GM12891 (cell line): ENCODE results near the gene TRPV4.

Source experiments
- DNase-seq: peaks from one replicate; pipeline ENCODE4 v3.0.0; 2011; ENCODE audit warnings: low spot score; ENCODE audit not compliant: insufficient read length
- FAIRE-seq: peaks from 2 replicates; lab custom pipeline; 2011; peaks lifted over from hg19 to GRCh38; lab: Jason Lieb, UNC
- PAX5 ChIP-seq: IDR thresholded peaks from 2 replicates; pipeline ENCODE4 v1.6.1; 2011; ENCODE audit warnings: low read length, moderate library complexity, mild to moderate bottlenecking; ENCODE audit not compliant: insufficient read depth, severe bottlenecking
- POLR2A ChIP-seq: IDR thresholded peaks from 2 replicates; pipeline ENCODE4 v1.6.1; 2011; ENCODE audit warnings: low read depth, low read length, control low read depth
- POLR2AphosphoS5 ChIP-seq: IDR thresholded peaks from 2 replicates; pipeline ENCODE4 v1.6.1; 2011; ENCODE audit warnings: low read depth, low read length, control low read depth
- POU2F2 ChIP-seq: IDR thresholded peaks from 2 replicates; pipeline ENCODE4 v1.6.1; 2011; ENCODE audit warnings: low read depth, mild to moderate bottlenecking, control low read depth, low read length, moderate library complexity
- SPI1 ChIP-seq: IDR thresholded peaks from 2 replicates; pipeline ENCODE4 v1.6.1; 2011; ENCODE audit warnings: low read depth, low read length, control low read depth
- TAF1 ChIP-seq: IDR thresholded peaks from 2 replicates; pipeline ENCODE4 v1.6.1; 2011; ENCODE audit warnings: low read depth, low read length, control low read depth

TRPV4 gene

GRCh38 chr12:109758426-109759420 is 74.5 kb downstream of the TRPV4 start:
- TF ChIP-seq TAF1 = no peak
- no peak for DNase-seq
- no peak for FAIRE-seq

- no peak for DNase-seq
- TF ChIP-seq TAF1 = no peak
- no peak for TF ChIP-seq POLR2AphosphoS5
- no peak for TF ChIP-seq POLR2A
- no peak for TF ChIP-seq SPI1
- no peak for TF ChIP-seq POU2F2
- TF ChIP-seq PAX5 = no peak
- FAIRE-seq = no peak
These were observed 75.4 kb downstream of the TRPV4 start for GRCh38 chr12:109757671-109758265.

GRCh38 chr12:109756457-109756856 is 76.7 kb downstream of the TRPV4 start:
- FAIRE-seq (no peak), DNase-seq (no peak)
- TF ChIP-seq POLR2A (no peak), POU2F2 (no peak), POLR2AphosphoS5 (no peak), PAX5 (no peak), SPI1 (no peak), TAF1 (no peak)

- TF ChIP-seq SPI1 = no peak
- TF ChIP-seq POLR2A = no peak
- no peak for TF ChIP-seq PAX5
- no peak for TF ChIP-seq POLR2AphosphoS5
- no peak for TF ChIP-seq POU2F2
- no peak for TF ChIP-seq TAF1
- no peak for FAIRE-seq
- no peak for DNase-seq
These were observed 79.2 kb downstream of the TRPV4 start for GRCh38 chr12:109753959-109754358.

GRCh38 chr12:109753054-109753401 is 80.2 kb downstream of the TRPV4 start:
- DNase-seq (no peak), FAIRE-seq (no peak)
- TF ChIP-seq PAX5 (no peak), TAF1 (no peak), POU2F2 (no peak), POLR2AphosphoS5 (no peak), SPI1 (no peak), POLR2A (no peak)

GRCh38 chr12:109752117-109753053 is 80.8 kb downstream of the TRPV4 start:
- TF ChIP-seq TAF1 (no peak), PAX5 (no peak), POU2F2 (no peak), POLR2AphosphoS5 (no peak), POLR2A (no peak), SPI1 (no peak)
- FAIRE-seq (no peak), DNase-seq (no peak)

GRCh38 chr12:109744986-109745942 is 87.9 kb downstream of the TRPV4 start:
- DNase-seq = no peak
- FAIRE-seq = no peak
- TF ChIP-seq SPI1 (no peak), PAX5 (no peak), POLR2A (no peak), POLR2AphosphoS5 (no peak), TAF1 (no peak), POU2F2 (no peak)

GRCh38 chr12:109744026-109744425 is 89.2 kb downstream of the TRPV4 start:
- no peak for DNase-seq
- TF ChIP-seq POLR2AphosphoS5 (no peak), POLR2A (no peak), TAF1 (no peak)
- FAIRE-seq = no peak
